ENCODE measurements around the gene HSPBP1. TPM values are rescaled to one million over a fixed set of nuclear protein-coding genes. Genes with fewer than 3 reads are reported as not detected.
A peak's percentile ranks its signal among the peaks of the same experiment; 100 is the strongest.

Gene HSPBP1
- total and polyA plus RNA-seq, 9 of the 15 experiments (the other 6 are each of a cell fraction or from before 2014, with no cell fraction given): 0.83 to 81.3 (median 21.8) TPM

DNA sequence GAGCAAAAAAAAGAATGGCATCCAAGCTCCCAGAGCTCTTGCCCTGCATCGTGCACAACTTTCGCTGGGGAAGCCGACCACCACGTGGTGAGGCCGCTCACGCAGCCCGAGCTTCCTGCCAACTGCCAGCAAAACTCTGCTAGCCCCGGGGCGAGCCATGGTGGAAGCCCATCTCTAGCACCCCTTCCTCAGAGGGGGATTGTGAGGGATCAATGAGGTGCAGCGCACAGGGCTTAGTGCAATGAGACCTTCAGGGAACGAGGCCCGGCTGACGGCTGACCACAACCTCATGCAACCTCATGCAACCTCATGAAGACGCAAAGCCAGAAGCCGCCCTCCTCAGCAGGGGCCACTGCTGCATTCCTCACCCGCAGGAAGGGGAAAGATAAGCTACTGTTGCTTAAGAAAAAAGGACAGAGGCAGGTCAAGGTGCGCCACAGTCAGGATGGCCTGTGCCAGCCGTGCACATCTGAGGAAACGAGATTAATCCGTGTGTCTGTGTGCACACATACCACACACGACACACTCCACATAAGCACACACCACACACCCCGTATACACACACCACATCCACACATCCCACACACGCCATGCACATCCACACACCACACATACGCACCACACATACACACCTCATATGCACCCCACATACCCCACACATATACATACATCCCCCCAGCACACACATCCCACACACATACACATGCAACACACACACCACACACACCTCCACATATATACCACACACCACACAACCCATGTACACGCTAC lies 9.6 kb downstream of the HSPBP1 start (continued):
- TF ChIP-seq, protein P1, sequence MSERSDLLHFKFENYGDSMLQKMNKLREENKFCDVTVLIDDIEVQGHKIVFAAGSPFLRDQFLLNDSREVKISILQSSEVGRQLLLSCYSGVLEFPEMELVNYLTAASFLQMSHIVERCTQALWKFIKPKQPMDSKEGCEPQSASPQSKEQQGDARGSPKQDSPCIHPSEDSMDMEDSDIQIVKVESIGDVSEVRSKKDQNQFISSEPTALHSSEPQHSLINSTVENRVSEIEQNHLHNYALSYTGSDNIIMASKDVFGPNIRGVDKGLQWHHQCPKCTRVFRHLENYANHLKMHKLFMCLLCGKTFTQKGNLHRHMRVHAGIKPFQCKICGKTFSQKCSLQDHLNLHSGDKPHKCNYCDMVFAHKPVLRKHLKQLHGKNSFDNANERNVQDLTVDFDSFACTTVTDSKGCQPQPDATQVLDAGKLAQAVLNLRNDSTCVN (CRISPR knock-in tag; IDR thresholded peaks at IDR 0.05): peak; percentile 95
- TF ChIP-seq, protein P2, sequence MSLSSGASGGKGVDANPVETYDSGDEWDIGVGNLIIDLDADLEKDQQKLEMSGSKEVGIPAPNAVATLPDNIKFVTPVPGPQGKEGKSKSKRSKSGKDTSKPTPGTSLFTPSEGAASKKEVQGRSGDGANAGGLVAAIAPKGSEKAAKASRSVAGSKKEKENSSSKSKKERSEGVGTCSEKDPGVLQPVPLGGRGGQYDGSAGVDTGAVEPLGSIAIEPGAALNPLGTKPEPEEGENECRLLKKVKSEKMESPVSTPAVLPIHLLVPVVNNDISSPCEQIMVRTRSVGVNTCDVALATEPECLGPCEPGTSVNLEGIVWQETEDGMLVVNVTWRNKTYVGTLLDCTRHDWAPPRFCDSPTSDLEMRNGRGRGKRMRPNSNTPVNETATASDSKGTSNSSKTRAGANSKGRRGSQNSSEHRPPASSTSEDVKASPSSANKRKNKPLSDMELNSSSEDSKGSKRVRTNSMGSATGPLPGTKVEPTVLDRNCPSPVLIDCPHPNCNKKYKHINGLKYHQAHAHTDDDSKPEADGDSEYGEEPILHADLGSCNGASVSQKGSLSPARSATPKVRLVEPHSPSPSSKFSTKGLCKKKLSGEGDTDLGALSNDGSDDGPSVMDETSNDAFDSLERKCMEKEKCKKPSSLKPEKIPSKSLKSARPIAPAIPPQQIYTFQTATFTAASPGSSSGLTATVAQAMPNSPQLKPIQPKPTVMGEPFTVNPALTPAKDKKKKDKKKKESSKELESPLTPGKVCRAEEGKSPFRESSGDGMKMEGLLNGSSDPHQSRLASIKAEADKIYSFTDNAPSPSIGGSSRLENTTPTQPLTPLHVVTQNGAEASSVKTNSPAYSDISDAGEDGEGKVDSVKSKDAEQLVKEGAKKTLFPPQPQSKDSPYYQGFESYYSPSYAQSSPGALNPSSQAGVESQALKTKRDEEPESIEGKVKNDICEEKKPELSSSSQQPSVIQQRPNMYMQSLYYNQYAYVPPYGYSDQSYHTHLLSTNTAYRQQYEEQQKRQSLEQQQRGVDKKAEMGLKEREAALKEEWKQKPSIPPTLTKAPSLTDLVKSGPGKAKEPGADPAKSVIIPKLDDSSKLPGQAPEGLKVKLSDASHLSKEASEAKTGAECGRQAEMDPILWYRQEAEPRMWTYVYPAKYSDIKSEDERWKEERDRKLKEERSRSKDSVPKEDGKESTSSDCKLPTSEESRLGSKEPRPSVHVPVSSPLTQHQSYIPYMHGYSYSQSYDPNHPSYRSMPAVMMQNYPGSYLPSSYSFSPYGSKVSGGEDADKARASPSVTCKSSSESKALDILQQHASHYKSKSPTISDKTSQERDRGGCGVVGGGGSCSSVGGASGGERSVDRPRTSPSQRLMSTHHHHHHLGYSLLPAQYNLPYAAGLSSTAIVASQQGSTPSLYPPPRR (CRISPR knock-in tag; IDR thresholded peaks at IDR 0.05; ENCODE audit: borderline replicate concordance): 0 out of 2 replicates have a peak, but pooled peaks have one; percentile 37
- TF ChIP-seq NFATC3 (IDR thresholded peaks at IDR 0.05) (no peak), RAD21 (CRISPR knock-in tag; conservative IDR thresholded peaks at IDR 0.05 in 1 of 2, IDR thresholded peaks at IDR 0.05 in 1 of 2) (peak in 1 of 2 experiments; percentile 53; a peak in 2 of 4 replicates), IFI16 (CRISPR knock-in tag; IDR thresholded peaks at IDR 0.05) (no peak), TBL1XR1 (IDR thresholded peaks at IDR 0.05; ENCODE audit: low read length in 2 of 2) (no peak), RBM39 (optimal IDR thresholded peaks at IDR 0.05; ENCODE audit: low read depth, low read length) (no peak), ZNF239 (CRISPR knock-in tag; IDR thresholded peaks at IDR 0.05) (peak; percentile 31; the same call in 1 of the 2 replicates), ZNF24 (IDR thresholded peaks at IDR 0.05) (no peak), NR2C2 (CRISPR knock-in tag; IDR thresholded peaks at IDR 0.05) (no peak), NR2C2 (tag; IDR thresholded peaks at IDR 0.05) (peak; percentile 84; the same call in 1 of the 2 replicates), TEAD1 (CRISPR knock-in tag; IDR thresholded peaks at IDR 0.05) (peak; percentile 8 to 97; a peak in 2 of 4 replicates), PRMT5 (CRISPR knock-in tag; IDR thresholded peaks at IDR 0.05) (no peak)
- TF ChIP-seq, protein P3, sequence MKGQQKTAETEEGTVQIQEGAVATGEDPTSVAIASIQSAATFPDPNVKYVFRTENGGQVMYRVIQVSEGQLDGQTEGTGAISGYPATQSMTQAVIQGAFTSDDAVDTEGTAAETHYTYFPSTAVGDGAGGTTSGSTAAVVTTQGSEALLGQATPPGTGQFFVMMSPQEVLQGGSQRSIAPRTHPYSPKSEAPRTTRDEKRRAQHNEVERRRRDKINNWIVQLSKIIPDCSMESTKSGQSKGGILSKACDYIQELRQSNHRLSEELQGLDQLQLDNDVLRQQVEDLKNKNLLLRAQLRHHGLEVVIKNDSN (CRISPR knock-in tag; IDR thresholded peaks at IDR 0.05): 0 out of 2 replicates have a peak, but pooled peaks have one; percentile 17
- TF ChIP-seq, protein P4, sequence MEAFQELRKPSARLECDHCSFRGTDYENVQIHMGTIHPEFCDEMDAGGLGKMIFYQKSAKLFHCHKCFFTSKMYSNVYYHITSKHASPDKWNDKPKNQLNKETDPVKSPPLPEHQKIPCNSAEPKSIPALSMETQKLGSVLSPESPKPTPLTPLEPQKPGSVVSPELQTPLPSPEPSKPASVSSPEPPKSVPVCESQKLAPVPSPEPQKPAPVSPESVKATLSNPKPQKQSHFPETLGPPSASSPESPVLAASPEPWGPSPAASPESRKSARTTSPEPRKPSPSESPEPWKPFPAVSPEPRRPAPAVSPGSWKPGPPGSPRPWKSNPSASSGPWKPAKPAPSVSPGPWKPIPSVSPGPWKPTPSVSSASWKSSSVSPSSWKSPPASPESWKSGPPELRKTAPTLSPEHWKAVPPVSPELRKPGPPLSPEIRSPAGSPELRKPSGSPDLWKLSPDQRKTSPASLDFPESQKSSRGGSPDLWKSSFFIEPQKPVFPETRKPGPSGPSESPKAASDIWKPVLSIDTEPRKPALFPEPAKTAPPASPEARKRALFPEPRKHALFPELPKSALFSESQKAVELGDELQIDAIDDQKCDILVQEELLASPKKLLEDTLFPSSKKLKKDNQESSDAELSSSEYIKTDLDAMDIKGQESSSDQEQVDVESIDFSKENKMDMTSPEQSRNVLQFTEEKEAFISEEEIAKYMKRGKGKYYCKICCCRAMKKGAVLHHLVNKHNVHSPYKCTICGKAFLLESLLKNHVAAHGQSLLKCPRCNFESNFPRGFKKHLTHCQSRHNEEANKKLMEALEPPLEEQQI (IDR thresholded peaks at IDR 0.05): no peak
